Measurements from ENCODE around the gene NECTIN2.

Gene NECTIN2

DNA sequence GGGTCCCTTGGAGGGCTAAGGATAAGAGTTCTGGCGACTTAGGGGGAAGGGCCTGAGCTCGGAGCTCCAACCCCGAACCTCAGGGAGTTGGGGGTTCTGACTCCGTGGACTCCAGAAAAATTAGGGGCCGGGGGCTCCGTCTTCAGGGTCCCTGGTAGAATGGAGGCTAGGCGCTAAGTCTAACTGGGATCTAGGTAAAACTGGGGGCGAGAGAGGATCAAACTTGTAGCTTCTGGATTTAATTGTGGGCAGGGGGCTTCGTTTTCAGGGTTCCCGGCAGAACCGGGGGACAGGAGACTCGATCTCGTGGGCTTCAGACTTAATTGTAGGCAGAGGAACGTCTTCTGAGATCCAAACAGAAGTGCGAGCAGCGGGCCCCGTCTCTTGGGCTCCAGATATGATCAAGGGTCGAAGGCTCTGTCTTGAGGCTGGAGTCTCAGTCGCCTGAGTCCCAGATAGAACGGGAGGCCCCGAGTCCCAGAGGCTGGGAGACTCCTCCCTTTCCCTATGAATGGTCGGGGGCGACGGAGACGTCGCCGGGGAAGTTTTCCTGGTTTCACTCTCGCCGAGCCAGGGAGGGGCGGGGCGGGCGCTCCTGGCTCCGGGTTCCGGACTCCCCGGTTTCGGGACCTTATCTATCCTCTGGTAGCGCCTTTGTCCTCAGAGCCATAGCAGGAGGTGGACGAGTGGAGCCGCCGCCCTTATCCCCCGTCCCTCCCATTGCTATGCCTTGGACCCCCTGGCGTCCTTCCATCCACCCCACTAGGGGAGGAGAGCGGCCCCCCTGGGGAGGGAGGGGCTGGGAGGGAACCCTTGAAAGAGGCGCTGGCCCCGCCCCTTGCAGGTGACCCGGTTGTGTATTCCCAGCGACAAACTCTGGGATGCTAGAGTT is 1.3 kb downstream of the NECTIN2 start:
- H3K4me3 ChIP-seq (ENCODE audit: low read depth, low read length) = peak overlapping the region; percentile 83

DNA sequence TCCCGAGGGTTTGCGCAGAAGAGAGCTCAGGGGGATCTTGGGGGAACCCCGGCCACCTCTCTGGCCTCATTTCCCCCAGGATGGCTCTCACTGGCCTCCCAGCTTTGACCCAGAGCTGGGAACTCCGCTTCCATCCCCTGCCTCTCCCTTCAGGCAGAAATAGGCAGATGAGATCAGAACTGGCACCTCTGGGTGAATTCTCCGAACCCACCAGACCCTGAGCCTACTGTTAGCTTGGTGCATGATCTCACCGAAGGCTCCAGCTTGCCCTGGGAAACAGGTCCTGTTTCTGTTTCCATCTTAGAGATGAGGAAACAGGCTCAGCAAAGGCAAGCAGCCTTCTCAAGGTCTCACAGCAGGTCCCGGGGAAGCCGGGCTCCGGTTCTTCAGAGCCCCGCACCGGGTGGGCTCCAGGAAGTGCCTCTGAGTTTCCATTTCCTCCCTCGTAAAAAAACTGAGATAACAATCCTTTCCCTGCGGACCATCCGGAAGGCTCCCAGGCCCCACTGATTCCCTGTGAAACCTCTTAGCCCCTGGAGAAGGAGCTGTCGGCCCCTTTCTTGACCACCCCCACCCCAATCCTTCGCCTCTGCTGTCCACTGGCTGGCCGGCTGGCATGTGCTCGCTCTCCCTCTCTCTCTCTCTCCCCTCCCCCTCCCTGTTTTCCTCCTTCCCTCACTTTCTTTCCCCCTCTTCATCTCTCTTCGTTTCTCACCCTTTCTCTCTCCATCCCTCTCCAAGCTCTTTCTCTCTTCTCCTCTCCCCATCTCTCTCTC is 2.1 kb downstream of the NECTIN2 start:
- TF ChIP-seq, protein P1, sequence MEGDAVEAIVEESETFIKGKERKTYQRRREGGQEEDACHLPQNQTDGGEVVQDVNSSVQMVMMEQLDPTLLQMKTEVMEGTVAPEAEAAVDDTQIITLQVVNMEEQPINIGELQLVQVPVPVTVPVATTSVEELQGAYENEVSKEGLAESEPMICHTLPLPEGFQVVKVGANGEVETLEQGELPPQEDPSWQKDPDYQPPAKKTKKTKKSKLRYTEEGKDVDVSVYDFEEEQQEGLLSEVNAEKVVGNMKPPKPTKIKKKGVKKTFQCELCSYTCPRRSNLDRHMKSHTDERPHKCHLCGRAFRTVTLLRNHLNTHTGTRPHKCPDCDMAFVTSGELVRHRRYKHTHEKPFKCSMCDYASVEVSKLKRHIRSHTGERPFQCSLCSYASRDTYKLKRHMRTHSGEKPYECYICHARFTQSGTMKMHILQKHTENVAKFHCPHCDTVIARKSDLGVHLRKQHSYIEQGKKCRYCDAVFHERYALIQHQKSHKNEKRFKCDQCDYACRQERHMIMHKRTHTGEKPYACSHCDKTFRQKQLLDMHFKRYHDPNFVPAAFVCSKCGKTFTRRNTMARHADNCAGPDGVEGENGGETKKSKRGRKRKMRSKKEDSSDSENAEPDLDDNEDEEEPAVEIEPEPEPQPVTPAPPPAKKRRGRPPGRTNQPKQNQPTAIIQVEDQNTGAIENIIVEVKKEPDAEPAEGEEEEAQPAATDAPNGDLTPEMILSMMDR (IDR thresholded peaks at IDR 0.05; ENCODE audit: control insufficient read depth, extremely low read depth, insufficient read depth) = no peak
- peak overlapping the region; percentile 83 for H3K4me3 ChIP-seq (ENCODE audit: low read depth, low read length)
- DNase-seq (ENCODE audit: low read depth) = no peak

More for the DNA sequence above, 1.3 kb downstream of the NECTIN2 start:
- DNase-seq (ENCODE audit: low read depth) = no peak
- TF ChIP-seq, protein P1 (IDR thresholded peaks at IDR 0.05; ENCODE audit: control insufficient read depth, extremely low read depth, insufficient read depth) = no peak

DNA sequence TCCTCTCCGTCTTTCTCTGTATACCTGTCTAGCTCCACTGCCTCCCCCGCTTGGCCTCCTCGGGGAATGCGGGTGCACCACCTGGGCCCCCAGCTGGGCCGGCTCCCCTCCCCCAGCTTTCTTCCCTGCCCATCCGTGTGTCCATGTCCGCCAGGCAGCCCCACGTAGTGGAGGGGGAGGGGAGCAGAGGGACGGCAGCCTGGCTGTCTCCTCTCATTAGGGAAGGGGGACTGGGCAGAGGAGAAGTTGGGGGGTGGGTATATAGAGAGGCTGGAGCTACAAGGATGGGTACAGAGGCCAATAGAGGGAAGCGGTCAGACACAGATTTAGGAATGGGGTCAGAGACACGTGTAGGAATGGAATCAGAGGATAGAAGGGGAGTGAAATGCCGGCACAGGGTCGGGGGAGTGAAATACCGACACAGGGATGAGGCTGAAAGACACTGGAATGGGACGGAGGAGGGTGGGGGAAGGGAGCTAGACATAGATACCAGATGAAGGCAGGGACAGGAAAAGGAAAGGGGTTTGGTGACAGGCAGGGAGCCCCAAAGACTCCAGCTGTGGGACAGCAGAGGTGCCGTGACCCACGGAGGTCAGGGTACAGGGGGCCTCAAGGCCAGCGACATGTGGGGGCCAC is 2.8 kb downstream of the NECTIN2 start:
- no peak for DNase-seq (ENCODE audit: low read depth)
- TF ChIP-seq, protein P1 (IDR thresholded peaks at IDR 0.05; ENCODE audit: control insufficient read depth, extremely low read depth, insufficient read depth) = no peak
- peak overlapping the region; percentile 83 for H3K4me3 ChIP-seq (ENCODE audit: low read depth, low read length)

DNA sequence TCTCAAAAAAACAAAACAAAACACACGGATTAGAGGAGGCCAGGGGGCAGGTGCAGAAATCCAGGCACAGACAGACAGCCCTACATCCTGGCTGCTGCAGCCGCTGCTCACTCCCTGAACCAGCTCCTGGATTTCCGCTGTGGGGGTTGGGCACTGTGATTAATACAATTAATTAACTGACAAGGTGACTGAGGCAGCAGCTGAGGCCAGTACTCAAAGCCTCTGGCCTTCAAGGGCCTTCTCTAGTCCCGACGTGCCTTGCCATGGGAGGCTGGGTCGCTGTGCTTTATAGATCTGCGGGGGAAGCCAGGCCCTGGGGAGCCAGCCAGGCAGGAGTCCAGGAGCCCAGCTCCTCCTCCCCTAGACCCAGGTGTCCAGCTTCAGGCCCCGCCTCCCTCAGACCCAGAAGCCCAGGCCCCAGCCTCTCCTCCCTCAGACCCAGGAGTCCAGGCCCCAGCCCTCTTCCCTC is 4.6 kb downstream of the NECTIN2 start:
- TF ChIP-seq, protein P1 (IDR thresholded peaks at IDR 0.05; ENCODE audit: control insufficient read depth, extremely low read depth, insufficient read depth) = no peak
- no peak overlapping the region for H3K4me3 ChIP-seq (ENCODE audit: low read depth, low read length)
- no peak for DNase-seq (ENCODE audit: low read depth)

DNA sequence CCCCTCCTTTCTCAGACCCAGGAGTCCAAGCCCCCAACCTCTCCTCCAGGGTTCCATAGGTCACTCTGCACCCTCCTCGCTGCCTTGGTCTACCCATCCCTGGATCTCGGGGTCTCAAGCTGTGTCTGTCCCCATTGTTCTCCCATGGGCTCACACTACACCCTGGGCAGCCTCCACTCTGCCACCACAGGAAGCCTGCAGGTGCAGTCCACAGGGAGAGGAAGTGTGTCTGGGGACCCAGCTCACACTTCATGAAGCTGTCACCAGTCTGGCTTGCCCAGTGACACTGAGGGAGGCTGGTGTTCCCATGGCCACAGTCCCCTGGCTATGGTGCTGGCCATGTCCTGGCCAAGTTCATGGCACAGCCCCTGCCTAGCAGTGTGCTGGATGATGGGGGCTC is 5.3 kb downstream of the NECTIN2 start:
- no peak for DNase-seq (ENCODE audit: low read depth)
- no peak overlapping the region for H3K4me3 ChIP-seq (ENCODE audit: low read depth, low read length)
- TF ChIP-seq, protein P1 (IDR thresholded peaks at IDR 0.05; ENCODE audit: control insufficient read depth, extremely low read depth, insufficient read depth) = no peak

- TF ChIP-seq, protein P1 (IDR thresholded peaks at IDR 0.05; ENCODE audit: control insufficient read depth, extremely low read depth, insufficient read depth) = no peak
- H3K4me3 ChIP-seq (ENCODE audit: low read depth, low read length) = no peak overlapping the region
- DNase-seq (ENCODE audit: low read depth) = no peak
Observed at GRCh38 chr19:44855606-44856005, 9.5 kb downstream of the NECTIN2 start.

Measured in LNCaP clone FGC (cell line).